ENCODE data around the gene CADM1.

GRCh38 chr11:115439969-115440540, 64.2 kb downstream of the CADM1 start:
- no peak for TF ChIP-seq TAF1 (IDR thresholded peaks at IDR 0.05; ENCODE audit: borderline replicate concordance, insufficient read depth, low read length)
- TF ChIP-seq POLR2AphosphoS5 (IDR thresholded peaks at IDR 0.05; ENCODE audit: low read depth, low read length): no peak
- TF ChIP-seq SIN3A (IDR thresholded peaks at IDR 0.05; ENCODE audit: borderline replicate concordance, insufficient read depth, low read length): no peak
- TF ChIP-seq, protein P1, sequence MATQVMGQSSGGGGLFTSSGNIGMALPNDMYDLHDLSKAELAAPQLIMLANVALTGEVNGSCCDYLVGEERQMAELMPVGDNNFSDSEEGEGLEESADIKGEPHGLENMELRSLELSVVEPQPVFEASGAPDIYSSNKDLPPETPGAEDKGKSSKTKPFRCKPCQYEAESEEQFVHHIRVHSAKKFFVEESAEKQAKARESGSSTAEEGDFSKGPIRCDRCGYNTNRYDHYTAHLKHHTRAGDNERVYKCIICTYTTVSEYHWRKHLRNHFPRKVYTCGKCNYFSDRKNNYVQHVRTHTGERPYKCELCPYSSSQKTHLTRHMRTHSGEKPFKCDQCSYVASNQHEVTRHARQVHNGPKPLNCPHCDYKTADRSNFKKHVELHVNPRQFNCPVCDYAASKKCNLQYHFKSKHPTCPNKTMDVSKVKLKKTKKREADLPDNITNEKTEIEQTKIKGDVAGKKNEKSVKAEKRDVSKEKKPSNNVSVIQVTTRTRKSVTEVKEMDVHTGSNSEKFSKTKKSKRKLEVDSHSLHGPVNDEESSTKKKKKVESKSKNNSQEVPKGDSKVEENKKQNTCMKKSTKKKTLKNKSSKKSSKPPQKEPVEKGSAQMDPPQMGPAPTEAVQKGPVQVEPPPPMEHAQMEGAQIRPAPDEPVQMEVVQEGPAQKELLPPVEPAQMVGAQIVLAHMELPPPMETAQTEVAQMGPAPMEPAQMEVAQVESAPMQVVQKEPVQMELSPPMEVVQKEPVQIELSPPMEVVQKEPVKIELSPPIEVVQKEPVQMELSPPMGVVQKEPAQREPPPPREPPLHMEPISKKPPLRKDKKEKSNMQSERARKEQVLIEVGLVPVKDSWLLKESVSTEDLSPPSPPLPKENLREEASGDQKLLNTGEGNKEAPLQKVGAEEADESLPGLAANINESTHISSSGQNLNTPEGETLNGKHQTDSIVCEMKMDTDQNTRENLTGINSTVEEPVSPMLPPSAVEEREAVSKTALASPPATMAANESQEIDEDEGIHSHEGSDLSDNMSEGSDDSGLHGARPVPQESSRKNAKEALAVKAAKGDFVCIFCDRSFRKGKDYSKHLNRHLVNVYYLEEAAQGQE (IDR thresholded peaks at IDR 0.05; ENCODE audit: insufficient read depth in 1 of 2, low read depth in 2 of 2, low read length in 2 of 2): no peak
- TF ChIP-seq FOXP2 (optimal IDR thresholded peaks at IDR 0.05; ENCODE audit: borderline replicate concordance, extremely low read depth, extremely low read length, insufficient read depth): no peak

All from PFSK-1 (cell line).